ENCODE results near the gene SLC13A2.

SLC13A2 gene

DNA sequence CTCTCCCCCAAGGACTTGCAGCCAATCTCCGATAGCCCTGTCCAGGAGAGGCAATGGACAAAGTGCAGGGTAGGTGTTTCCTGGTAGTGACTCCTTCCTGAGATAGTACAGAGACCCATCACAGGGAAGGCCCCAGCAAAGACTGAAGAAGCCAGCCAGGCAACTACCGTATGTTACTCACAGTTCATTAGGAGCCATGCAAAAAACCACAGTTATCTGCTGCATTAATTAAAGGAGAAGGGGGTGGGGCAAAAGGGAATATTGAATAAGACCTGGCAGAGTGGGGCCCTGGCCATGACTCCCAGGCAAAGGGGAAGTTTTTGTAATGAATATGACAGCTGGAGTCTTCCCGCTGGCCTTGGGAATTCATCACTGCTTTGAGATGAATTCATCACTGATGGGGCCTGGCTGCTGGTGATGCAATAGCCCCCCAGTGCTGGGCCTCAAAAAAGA, 2.5 kb upstream of the SLC13A2 start:
- no peak for DNase-seq

GRCh38 chr17:28471531-28472342, 1.7 kb upstream of the SLC13A2 start:
- DNase-seq = no peak

- DNase-seq = no peak
Observed at GRCh38 chr17:28472871-28473497, 460 bp upstream of the SLC13A2 start.

GRCh38 chr17:28474111-28474531, 677 bp downstream of the SLC13A2 start:
- no peak for DNase-seq

- no peak for DNase-seq
Observed at GRCh38 chr17:28475151-28475900, 1.9 kb downstream of the SLC13A2 start.

DNA sequence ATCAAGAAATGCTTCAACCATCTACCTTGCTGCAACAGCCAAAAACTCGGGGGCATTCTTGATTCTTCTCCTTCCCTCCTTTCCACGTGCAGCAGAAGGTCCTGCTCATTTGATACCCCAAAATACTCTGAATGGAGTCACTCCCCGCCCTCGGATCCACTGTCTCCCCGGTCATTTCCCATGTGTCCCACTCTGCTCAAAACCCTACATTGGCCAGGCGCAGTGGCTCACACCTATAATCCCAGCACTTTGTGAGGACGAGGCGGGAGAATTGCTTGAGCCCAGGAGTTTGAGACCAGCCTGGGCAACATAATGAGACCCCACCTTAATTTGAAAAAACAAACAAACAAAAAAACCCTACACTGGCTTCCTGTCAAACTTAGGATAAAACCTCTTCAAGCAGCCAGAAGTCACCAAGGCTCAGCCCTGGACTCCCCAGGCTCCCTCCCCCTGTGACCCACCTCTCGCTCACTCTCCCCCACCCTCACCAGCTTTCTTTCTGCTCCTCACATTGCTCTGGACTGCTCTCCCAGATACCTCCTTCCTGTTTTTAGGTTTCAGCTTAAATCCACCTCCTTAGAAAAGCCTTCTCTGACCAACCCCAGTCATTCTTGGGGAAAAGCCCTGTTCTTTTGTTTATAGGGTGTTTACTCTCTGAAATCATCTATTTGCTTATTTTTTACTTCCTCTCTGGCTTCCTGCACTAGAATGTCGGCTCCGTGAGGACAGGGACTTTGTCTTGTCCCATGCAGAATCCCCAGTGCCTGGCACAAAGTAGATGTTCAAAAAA, 2.8 kb downstream of the SLC13A2 start:
- DNase-seq = no peak

DNA sequence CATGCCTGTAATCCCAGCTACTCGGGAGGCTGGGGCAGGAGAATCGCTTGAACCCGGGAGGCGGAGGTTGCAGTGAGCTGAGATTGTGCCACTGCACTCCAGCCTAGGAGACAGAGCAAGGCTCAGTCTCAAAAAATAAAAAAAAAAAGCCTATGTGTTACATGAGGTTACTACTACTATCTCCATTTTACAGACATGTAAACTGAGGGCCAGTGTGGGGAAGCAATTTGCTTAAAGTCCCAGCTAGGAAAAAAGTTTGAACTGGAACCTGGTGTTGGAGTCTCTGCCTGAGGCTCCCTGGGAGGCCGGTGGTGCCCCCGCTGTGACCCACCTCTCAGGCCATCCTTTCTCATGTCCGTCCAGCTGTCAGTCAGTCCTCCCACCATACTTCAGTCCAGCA, 4.5 kb downstream of the SLC13A2 start:
- no peak for DNase-seq

DNA sequence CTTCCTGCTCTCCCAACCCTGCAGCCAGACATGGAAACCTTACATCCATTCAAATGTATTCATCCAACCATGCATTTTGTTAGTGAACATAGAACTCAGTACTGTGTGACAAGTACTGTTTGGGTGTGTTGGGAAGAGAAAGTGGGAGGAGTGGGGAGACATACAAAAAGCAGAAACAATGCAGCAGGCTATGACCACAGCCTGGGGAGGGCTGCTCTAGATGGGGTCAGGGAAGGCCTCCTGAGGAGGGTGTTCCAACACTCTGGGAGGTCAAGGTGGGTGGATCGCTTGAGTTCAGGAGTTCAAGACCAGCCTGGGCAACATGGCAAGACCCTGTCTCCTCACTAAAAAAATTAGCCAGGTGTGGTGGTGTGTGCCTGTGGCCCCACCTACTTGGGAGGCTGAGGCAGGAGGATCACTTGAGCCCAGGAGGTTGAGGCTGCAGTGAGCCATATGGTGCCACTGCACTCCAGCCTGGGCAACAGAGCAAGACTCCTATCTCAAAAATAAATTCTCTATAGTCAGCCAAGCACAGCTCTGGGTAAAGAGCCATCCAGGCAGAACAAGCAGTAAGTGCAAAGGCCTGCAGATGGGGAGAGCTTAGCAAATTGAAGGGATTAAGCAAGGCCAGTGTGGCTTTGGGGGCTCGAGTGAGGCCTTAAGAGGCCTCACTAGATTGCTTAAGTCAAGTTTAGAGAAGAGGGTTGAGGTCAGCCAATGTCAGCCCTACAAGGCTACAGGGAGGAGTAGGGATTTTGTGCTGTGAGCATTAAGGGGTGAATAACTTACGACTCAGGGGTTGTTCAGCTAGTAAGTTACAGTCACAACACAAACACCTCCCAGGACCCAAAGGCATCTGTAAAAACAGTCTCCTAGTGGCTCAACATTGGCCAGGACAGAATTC, 5.5 kb downstream of the SLC13A2 start:
- no peak for DNase-seq

DNA sequence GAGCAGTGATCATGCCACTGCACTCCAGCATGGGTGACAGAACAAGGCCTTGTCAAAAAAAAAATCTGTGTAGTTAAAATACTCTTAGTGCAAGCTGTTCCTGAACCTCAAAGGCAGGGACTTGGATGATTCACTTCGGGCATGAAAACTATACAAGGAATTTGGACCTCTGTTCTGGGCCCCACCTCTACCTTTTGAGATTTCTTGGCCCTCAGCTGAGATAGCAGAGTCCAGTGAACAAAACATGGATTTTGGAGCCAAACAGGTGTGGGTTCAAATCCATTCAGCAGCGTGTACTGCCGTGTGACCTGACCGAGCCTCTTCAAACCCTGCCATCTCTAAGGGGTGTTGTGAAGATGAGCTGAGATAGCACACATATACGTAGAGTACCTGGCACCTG, 6.8 kb downstream of the SLC13A2 start:
- DNase-seq = no peak

DNA sequence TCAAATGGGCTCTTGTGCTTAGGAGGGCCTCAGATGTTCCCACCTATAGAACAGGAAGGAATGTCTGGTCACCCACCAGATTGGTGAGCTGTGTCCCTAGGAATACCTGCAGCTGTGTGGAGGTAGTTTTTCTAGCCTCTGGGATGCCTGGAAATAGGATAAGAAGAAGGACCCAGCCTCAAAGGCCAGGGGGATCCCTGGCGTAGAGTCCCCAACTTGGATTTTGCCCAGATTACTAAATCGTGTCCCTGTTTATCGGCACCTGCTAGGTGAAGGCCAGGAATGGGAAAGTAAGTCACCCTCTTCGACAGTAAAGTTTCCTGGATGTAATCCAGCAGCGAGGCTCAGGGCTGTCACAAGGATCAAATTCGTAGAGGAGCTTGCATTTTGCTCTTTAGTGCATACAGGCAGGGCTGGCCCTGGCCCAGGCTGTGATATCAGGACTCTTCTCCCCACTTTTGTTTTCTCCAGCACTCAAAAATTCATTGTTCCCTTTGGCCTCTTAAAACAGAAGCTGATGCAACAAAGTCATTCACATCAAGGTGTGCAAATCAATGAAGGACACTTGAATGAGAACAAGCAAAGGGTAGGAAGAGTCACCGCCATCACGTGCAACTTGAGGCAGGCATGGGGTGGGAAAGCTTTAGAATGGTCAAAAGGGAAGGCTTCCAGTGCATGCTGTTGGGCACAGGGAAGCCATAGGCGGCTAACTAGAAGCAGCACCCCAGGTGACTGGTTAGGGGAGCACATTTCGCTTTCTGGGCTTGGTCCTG, 7.5 kb downstream of the SLC13A2 start:
- no peak for DNase-seq

DNA sequence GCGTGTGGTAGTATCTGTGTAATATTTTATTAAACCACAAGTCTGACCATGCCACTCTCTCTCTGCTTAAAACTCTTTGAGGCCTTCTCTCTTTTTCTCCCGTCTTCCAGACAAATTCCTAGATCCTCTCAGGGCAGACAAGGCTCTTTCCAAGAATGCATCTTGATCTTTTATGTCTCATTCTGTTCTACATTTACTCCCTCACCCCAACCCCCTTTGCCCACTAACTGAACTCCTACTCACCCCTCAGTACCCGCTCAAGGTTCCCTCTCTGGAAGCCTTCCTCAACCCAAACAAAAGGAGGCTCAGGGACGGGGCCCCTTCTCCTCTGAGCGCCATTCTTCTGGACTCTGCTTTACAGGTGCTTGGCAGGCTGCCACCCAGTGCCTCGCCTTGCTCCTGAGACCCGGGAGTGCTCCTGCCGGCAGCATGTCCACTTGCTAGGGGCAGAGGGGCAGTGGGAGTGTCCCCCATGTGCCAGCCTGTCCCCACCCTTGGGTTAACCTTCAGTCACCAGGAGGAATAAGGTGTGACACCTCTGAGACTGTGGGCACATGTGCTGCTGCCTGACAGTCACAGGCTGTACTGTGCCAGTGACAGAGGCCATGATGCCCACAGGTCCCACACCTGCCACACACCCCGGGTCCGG, 9.2 kb downstream of the SLC13A2 start:
- no peak for DNase-seq

- DNase-seq = no peak
Observed at GRCh38 chr17:28484296-28484695, 10.9 kb downstream of the SLC13A2 start.

DNA sequence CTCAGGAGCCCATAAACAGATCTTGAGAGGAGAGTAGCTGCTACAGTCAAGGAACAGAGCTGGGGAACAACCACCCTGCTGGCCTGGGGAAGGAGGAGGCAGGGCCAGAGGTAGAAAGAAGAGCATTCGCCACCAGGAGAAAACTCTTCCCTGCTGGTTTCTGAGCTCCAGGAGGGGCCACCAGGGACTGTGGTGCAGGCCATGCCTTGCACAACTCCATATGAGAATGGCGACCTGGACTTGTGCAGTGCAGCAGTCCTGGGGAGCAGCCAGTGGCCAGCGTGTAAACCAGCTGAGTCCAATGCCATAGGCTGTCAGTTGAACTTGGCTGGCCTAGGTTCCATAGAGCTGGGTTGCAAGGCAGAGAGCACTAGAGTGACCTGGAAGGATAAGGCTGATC, 11.6 kb downstream of the SLC13A2 start:
- DNase-seq = no peak

DNA sequence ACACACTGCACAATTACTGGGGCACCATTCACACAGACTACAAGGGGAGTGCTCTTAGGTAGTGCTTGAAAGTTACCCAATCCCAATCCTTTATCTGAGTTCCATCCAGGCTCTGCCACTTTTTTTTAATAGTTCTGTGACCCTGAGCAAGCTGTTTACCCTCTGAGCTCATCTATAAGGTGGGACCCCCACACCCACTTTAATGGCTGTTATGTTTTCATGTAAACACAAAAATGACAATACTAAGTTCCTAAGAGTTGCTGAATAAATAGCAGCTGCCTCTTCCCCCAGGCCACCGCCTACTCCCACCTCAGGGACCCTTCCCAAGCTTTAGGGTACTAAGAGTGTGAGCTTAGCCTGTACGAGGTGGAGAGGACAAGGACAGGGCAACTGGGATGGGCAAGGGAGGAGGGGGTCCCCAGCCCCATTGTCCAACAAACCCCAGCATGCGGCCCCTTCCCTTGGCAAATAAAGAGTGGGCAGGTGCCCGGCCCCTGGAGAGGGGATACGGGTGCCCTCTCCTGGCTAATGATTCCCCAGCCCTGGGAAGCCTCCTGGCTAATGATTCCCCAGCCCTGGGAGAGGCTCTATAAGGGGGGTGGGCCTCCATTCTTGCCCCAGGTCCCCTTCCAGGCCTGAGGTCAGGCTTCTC, 14.6 kb downstream of the SLC13A2 start:
- no peak for DNase-seq

- no peak for DNase-seq
Observed at GRCh38 chr17:28488533-28489276, 15.3 kb downstream of the SLC13A2 start.

- DNase-seq = no peak
Observed at GRCh38 chr17:28491286-28491685, 17.8 kb downstream of the SLC13A2 start.

GRCh38 chr17:28491860-28492259, 18.4 kb downstream of the SLC13A2 start:
- no peak for DNase-seq

DNA sequence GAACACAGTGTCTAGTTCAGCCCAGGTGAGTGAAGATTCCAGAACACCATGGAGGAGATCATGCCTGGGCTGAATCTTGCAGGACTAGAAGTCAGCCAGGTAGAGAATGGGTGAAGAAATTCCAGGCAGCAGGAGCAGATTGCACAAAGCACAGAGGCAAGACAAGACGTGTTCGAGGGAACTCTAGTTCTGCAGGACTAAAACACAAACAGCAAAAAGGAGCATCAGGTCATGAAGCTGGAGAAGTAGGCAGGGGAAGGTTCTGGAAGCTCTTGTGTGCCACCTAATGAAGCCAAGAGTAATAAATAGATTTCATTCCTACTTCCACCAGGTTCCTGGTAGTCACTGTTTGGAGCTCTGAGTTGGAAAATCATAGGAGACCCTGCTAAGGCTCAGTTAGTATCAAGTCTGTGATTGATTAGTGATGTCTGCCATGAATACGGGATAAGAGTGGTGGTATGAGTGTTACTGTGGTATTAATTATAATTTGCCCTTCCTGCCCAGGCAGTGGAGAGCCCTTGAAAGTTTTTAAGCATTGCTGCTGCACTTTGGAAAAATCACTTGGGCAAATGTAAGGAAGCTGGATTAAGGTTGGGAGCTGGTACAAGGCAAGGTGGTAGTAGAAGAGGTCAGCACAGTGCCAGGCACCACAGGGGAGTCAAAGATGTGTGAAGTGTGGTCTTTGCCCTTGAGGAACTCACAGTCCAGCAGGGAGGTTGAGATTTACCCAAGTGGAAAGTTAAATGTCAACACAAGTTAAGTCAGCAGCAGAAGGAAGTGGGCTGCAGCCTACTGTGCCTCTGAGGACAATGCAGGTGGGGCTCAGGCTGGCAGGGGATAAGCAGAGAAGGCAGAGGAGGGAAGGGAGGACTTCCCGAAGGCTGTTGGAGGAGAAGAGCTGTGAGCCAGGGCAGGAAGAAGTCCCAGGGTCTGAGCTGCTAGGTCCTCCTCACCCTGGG, 19.2 kb downstream of the SLC13A2 start:
- no peak for DNase-seq

All from stimulated activated naive CD4-positive, alpha-beta T cell treated with Interleukin-2 at 50 U/mL for 16 hours (primary cell).